Medulla oblongata (tissue), 1 donor: ENCODE measurements around the gene PIK3C2A.

Experiments used
- DNase-seq: peaks from one replicate; pipeline ENCODE4 v3.0.0-alpha.2; 2015; ENCODE audit errors: extremely low spot score

Gene PIK3C2A

GRCh38 chr11:17162376-17162775 is 45.4 kb downstream of the PIK3C2A start:
- no peak for DNase-seq

- DNase-seq = no peak
Observed at GRCh38 chr11:17161515-17161914, 46.3 kb downstream of the PIK3C2A start.

GRCh38 chr11:17159441-17159840 is 48.3 kb downstream of the PIK3C2A start:
- no peak for DNase-seq
